Measurements from ENCODE around the gene LRRC4.

The LRRC4 gene

GRCh38 chr7:127993317-127993716, 37.9 kb downstream of the LRRC4 start:
- H3K36me3 ChIP-seq (ENCODE audit: low read depth) = peaks cover 49% of the 10 kb centered on the region
- ATAC-seq (ENCODE audit: low read depth) = no peak
- H3K9me3 ChIP-seq (ENCODE audit: severe bottlenecking) = no peaks in the 10 kb centered on the region
- no peak for TF ChIP-seq CTCF (IDR thresholded peaks at IDR 0.05; ENCODE audit: poor library complexity, severe bottlenecking)
- no peaks in the 10 kb centered on the region for H3K27me3 ChIP-seq (ENCODE audit: insufficient read depth, poor library complexity, severe bottlenecking)
- H3K4me1 ChIP-seq (ENCODE audit: insufficient read depth, poor library complexity, severe bottlenecking) = no peaks in the 10 kb centered on the region
- no peak overlapping the region for H3K27ac ChIP-seq (ENCODE audit: poor library complexity, severe bottlenecking)
- no peak for DNase-seq (ENCODE audit: low spot score)
- H3K4me3 ChIP-seq (ENCODE audit: severe bottlenecking) = no peak overlapping the region

DNA sequence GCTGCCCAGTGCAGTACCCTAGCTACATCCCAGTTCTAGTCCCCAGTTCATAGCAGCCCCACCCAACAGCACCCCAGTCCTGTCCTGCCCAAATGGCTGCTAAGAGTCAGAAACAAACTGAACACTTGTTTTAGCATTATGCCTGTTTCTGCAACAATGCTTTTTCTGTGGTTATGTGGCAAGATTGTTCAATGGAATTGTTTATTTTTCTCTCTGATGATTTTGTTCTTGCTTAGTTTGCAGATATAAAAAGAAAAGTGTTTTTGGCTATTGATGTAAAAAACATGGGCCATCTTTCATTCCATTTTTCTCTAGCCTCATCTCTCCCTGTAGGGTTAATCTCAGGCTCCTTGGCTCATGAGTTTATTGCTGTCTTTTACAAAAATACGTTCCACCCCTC, 42.5 kb downstream of the LRRC4 start:
- Histone ChIP-seq H3K27ac (ENCODE audit: poor library complexity, severe bottlenecking) (no peak overlapping the region), H3K4me3 (ENCODE audit: severe bottlenecking) (no peak overlapping the region), H3K4me1 (ENCODE audit: insufficient read depth, poor library complexity, severe bottlenecking) (no peaks in the 10 kb centered on the region), H3K9me3 (ENCODE audit: severe bottlenecking) (no peaks in the 10 kb centered on the region), H3K27me3 (ENCODE audit: insufficient read depth, poor library complexity, severe bottlenecking) (no peaks in the 10 kb centered on the region), H3K36me3 (ENCODE audit: low read depth) (peaks cover 27% of the 10 kb centered on the region)
- no peak for TF ChIP-seq CTCF (IDR thresholded peaks at IDR 0.05; ENCODE audit: poor library complexity, severe bottlenecking)
- no peak for ATAC-seq (ENCODE audit: low read depth)
- DNase-seq (ENCODE audit: low spot score) = no peak

DNA sequence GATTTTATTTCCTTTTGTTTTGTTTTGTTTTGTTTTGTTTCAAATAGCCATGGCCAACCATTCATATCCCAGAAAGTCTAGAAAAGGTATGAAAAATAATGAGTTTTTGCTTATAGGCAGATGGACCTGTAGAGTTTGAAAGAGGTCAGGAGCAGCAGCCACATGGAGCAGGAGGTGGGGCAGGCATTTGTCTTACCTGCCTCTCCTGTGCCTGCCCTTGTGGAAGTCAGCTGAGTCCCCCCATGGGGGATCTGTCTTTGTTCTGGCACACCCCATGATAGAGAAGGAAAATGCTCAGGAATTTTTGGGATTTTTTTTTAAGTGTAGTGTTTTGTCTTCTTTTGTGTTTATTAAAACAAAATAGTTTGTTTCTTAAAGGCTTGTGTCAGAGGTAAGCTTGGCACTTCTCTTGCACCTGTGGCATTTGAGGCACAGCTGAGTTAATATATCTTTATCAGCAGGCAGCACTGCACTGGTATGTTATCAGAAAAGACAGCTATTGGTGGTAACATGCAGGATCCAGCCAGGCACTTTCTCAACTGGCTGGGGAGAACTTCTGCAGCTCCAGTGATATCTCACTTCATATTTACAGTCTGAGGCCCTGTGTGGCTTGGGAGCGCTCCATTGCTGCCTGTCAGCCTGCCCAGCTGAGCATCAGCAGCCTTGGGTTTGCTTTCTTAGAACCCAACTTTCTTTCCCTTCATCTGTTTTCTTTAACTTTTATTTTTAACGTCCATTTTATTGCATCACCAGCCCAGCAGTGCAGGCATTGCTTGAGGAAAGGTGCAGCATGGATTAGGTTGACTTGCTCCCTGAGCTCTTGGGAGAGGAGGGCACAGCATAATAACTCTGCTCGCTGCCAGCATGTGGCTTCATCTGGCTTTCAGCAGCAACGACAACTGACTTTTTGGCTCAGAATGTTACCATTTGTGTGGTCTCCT, 44.4 kb downstream of the LRRC4 start:
- no peaks in the 10 kb centered on the region for H3K27me3 ChIP-seq (ENCODE audit: insufficient read depth, poor library complexity, severe bottlenecking)
- no peaks in the 10 kb centered on the region for H3K4me1 ChIP-seq (ENCODE audit: insufficient read depth, poor library complexity, severe bottlenecking)
- no peak overlapping the region for H3K4me3 ChIP-seq (ENCODE audit: severe bottlenecking)
- H3K27ac ChIP-seq (ENCODE audit: poor library complexity, severe bottlenecking) = no peak overlapping the region
- no peaks in the 10 kb centered on the region for H3K9me3 ChIP-seq (ENCODE audit: severe bottlenecking)
- DNase-seq (ENCODE audit: low spot score) (no peak), ATAC-seq (ENCODE audit: low read depth) (no peak)
- TF ChIP-seq CTCF (IDR thresholded peaks at IDR 0.05; ENCODE audit: poor library complexity, severe bottlenecking) = no peak
- H3K36me3 ChIP-seq (ENCODE audit: low read depth) = peaks cover 16% of the 10 kb centered on the region

DNA sequence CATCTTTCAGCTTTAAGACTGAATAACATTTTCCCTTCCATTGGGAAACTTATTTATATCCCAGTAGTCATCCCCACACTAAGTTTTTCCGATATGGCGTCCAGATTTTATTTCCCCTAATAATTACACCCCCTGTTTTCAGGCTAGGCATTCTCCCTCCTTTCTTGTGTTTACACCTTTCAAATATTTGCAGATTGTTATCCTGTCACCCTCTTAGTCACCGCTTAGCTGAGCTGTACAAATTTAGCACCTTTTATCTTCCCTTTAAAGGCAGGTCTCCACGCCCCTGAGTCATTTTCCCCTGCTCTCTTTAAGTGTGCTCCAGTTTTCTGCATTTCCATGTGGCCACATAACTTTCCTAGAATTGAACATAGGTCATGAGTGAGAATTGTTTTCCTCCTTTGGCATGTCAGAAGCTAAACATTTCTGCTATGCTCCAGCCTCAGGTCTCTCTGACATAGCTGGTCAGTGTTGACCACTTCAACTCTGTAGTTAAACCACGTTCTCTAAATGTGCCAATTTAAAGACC, 47.4 kb downstream of the LRRC4 start:
- TF ChIP-seq CTCF (IDR thresholded peaks at IDR 0.05; ENCODE audit: poor library complexity, severe bottlenecking) = no peak
- Histone ChIP-seq H3K27me3 (ENCODE audit: insufficient read depth, poor library complexity, severe bottlenecking) (no peaks in the 10 kb centered on the region), H3K4me3 (ENCODE audit: severe bottlenecking) (no peak overlapping the region), H3K4me1 (ENCODE audit: insufficient read depth, poor library complexity, severe bottlenecking) (no peaks in the 10 kb centered on the region), H3K9me3 (ENCODE audit: severe bottlenecking) (peaks cover 5% of the 10 kb centered on the region), H3K36me3 (ENCODE audit: low read depth) (peaks cover 5% of the 10 kb centered on the region), H3K27ac (ENCODE audit: poor library complexity, severe bottlenecking) (no peak overlapping the region)
- no peak for DNase-seq (ENCODE audit: low spot score)
- peak; percentile 58; the same call in 1 of the 3 replicates for ATAC-seq (ENCODE audit: low read depth)

- Histone ChIP-seq H3K27ac (ENCODE audit: poor library complexity, severe bottlenecking) (no peak overlapping the region), H3K4me1 (ENCODE audit: insufficient read depth, poor library complexity, severe bottlenecking) (no peaks in the 10 kb centered on the region), H3K9me3 (ENCODE audit: severe bottlenecking) (peaks cover 10% of the 10 kb centered on the region), H3K27me3 (ENCODE audit: insufficient read depth, poor library complexity, severe bottlenecking) (no peaks in the 10 kb centered on the region), H3K4me3 (ENCODE audit: severe bottlenecking) (no peak overlapping the region), H3K36me3 (ENCODE audit: low read depth) (peaks cover 18% of the 10 kb centered on the region)
- no peak for DNase-seq (ENCODE audit: low spot score)
- ATAC-seq (ENCODE audit: low read depth) = no peak
- no peak for TF ChIP-seq CTCF (IDR thresholded peaks at IDR 0.05; ENCODE audit: poor library complexity, severe bottlenecking)
Observed at GRCh38 chr7:127981965-127982364, 49.3 kb downstream of the LRRC4 start.

Measured in RWPE2 (cell line).